HL-60 (cell line): ENCODE measurements around the gene NUDT15.

Experiments used
- DNase-seq, 2 experiments: peaks; one replicate each; pipeline ENCODE4 v3.0.0-alpha.2; 2010 to 2020; ENCODE audit warnings: low read depth in 1 of 2, low spot score in 1 of 2
- H3K27ac ChIP-seq: fragments of 250-450 bp; sonication (Bioruptor Pico); replicated peaks from 2 replicates; pipeline ENCODE4 v1.5.1; 2020; ENCODE audit warnings: mild to moderate bottlenecking, moderate library complexity
- H3K27me3 ChIP-seq: fragments of 250-450 bp; sonication (Bioruptor Pico); 2 replicates; pipeline ENCODE4 v1.5.1; 2021; ENCODE audit warnings: mild to moderate bottlenecking, moderate library complexity; ENCODE audit not compliant: insufficient read depth, poor library complexity, severe bottlenecking
- H3K4me3 ChIP-seq: replicated peaks from 2 replicates; pipeline ENCODE4 v1.5.1; 2011; ENCODE audit warnings: mild to moderate bottlenecking, control low read depth, low read length; ENCODE audit not compliant: insufficient read depth
- GABPA ChIP-seq: IDR thresholded peaks from 2 replicates; pipeline ENCODE4 v1.6.1; 2012; ENCODE audit warnings: low read depth
- POLR2AphosphoS5 ChIP-seq: IDR thresholded peaks from 2 replicates; pipeline ENCODE4 v1.6.1; 2012; ENCODE audit warnings: low read depth
- SPI1 ChIP-seq: IDR thresholded peaks from 2 replicates; pipeline ENCODE4 v1.6.1; 2012; ENCODE audit warnings: low read depth, mild to moderate bottlenecking, borderline replicate concordance
- TF ChIP-seq, protein P1 (sequence below): IDR thresholded peaks from 2 replicates; pipeline ENCODE4 v1.6.1; 2012; ENCODE audit warnings: low read depth; ENCODE audit not compliant: insufficient replicate concordance
- TF ChIP-seq, protein P2 (sequence below): IDR thresholded peaks from one replicate; pipeline ENCODE4 v1.5.1; 2011; ENCODE audit warnings: low read length, control low read depth, inconsistent platforms; ENCODE audit not compliant: insufficient read depth

The NUDT15 gene

DNA sequence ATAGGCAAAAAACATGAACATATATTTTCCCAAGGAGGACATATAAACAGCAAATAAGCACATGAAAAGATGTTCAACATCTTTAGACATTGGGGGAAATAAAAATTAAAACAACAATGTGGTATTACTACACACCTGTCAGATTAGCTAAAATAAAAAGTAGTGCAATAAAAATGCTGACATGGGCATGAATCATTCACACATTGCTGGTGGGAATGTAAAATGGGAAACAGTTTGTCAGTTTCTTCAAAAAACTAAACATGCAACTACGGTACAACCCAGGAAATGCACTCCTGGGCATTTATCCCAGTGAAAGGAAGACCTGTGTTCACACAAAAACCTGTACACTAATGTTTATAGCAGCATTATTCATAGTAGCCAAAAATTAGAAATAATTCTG lies 31.1 kb upstream of the NUDT15 start:
- H3K4me3 ChIP-seq: no peak overlapping the region
- TF ChIP-seq, protein P1, sequence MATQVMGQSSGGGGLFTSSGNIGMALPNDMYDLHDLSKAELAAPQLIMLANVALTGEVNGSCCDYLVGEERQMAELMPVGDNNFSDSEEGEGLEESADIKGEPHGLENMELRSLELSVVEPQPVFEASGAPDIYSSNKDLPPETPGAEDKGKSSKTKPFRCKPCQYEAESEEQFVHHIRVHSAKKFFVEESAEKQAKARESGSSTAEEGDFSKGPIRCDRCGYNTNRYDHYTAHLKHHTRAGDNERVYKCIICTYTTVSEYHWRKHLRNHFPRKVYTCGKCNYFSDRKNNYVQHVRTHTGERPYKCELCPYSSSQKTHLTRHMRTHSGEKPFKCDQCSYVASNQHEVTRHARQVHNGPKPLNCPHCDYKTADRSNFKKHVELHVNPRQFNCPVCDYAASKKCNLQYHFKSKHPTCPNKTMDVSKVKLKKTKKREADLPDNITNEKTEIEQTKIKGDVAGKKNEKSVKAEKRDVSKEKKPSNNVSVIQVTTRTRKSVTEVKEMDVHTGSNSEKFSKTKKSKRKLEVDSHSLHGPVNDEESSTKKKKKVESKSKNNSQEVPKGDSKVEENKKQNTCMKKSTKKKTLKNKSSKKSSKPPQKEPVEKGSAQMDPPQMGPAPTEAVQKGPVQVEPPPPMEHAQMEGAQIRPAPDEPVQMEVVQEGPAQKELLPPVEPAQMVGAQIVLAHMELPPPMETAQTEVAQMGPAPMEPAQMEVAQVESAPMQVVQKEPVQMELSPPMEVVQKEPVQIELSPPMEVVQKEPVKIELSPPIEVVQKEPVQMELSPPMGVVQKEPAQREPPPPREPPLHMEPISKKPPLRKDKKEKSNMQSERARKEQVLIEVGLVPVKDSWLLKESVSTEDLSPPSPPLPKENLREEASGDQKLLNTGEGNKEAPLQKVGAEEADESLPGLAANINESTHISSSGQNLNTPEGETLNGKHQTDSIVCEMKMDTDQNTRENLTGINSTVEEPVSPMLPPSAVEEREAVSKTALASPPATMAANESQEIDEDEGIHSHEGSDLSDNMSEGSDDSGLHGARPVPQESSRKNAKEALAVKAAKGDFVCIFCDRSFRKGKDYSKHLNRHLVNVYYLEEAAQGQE: no peak
- TF ChIP-seq POLR2AphosphoS5: no peak
- no peak for TF ChIP-seq SPI1
- TF ChIP-seq, protein P2, sequence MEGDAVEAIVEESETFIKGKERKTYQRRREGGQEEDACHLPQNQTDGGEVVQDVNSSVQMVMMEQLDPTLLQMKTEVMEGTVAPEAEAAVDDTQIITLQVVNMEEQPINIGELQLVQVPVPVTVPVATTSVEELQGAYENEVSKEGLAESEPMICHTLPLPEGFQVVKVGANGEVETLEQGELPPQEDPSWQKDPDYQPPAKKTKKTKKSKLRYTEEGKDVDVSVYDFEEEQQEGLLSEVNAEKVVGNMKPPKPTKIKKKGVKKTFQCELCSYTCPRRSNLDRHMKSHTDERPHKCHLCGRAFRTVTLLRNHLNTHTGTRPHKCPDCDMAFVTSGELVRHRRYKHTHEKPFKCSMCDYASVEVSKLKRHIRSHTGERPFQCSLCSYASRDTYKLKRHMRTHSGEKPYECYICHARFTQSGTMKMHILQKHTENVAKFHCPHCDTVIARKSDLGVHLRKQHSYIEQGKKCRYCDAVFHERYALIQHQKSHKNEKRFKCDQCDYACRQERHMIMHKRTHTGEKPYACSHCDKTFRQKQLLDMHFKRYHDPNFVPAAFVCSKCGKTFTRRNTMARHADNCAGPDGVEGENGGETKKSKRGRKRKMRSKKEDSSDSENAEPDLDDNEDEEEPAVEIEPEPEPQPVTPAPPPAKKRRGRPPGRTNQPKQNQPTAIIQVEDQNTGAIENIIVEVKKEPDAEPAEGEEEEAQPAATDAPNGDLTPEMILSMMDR: no peak
- TF ChIP-seq GABPA: no peak
- no peak for DNase-seq
- H3K27me3 ChIP-seq: no peaks in the 10 kb centered on the region
- no peak overlapping the region for H3K27ac ChIP-seq

DNA sequence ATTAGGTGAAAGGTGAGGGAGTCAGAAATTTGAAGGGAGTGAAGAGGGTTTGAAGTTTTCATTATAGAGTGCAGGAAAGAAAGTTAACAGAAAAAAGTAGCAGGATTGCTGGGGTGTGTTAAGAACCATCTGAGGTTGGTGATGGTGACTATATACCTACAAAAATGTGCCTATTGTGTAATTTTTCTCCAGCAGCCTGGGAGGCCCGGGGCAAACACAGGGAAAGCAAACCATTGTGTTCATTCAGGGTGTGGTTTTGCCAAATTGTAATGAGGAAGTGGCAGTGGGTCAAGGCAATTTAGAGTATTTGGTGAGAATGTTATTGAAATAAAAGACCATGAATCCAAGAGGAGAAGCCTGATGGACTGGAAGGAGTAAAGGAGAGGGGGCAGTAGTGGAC lies 28.2 kb upstream of the NUDT15 start:
- Histone ChIP-seq H3K4me3 (no peak overlapping the region), H3K27ac (no peak overlapping the region), H3K27me3 (no peaks in the 10 kb centered on the region)
- DNase-seq: peak in 1 of 2 experiments; percentile 66
- TF ChIP-seq SPI1: peak; percentile 95
- TF ChIP-seq POLR2AphosphoS5: no peak

DNA sequence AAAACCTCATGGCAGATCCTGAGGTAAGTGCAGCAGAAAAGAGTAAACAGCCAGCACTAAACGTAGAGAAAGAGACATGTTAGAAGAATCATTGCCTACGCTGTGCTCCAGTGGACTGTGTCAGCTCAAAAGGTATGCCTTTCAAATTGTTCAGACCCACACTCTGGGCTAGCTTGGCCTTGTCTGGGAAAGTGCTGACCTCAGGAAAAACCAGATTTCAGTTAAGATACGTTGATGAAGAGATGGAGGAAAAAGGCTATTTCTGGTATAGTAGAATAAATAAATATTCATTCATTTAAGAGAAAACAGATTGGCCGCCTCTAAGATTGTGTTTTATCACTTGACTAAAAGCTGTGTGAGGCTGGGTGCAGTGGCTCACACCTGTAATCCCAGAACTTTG lies 26.8 kb upstream of the NUDT15 start:
- DNase-seq: no peak
- Histone ChIP-seq H3K4me3 (no peak overlapping the region), H3K27me3 (no peaks in the 10 kb centered on the region), H3K27ac (no peak overlapping the region)
- TF ChIP-seq, protein P1: no peak
- TF ChIP-seq SPI1 (no peak), GABPA (no peak), POLR2AphosphoS5 (no peak)
- TF ChIP-seq, protein P2: no peak

DNA sequence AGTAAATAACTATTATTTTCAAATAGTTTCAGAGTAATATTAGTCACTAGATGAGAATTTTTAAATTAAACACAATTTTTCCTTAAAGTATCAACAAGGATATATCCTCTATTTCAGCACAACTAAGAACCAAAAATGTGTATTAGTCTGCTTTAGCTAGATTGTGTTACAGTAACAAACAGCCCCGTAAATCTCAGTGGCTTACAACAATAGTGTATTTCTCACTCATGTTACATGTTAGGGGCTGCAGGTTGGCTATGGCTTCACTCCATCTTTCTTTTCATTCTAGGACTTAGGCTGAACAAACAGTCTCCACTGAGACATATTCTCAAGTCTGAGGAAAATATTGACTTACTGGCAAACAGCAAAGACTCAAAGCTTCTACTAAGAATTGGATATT lies 24.9 kb upstream of the NUDT15 start:
- Histone ChIP-seq H3K27me3 (no peaks in the 10 kb centered on the region), H3K4me3 (no peak overlapping the region), H3K27ac (no peak overlapping the region)
- TF ChIP-seq, protein P1: no peak
- TF ChIP-seq, protein P2: no peak
- TF ChIP-seq SPI1 (no peak), POLR2AphosphoS5 (no peak), GABPA (no peak)
- no peak for DNase-seq
